Esophagus squamous epithelium (tissue), 4 donors: ENCODE results near the gene LPIN1.

ENCODE experiments used
- POLR2A ChIP-seq, 4 donors: fragments of 450-650 bp; IDR thresholded peaks; one replicate each; pipeline ENCODE4 v1.6.1; 2017; ENCODE audit warnings: antibody characterized with exemption in 4 of 4, mild to moderate bottlenecking in 4 of 4, moderate library complexity in 3 of 4
- TF ChIP-seq, protein P1 (sequence below), 6 experiments: fragments of 450-650 bp in 4 of 6; fragments of 200-600 bp in 2 of 6; sonication (generic) in 2 of 6; IDR thresholded peaks; one replicate each; pipeline ENCODE4 v1.5.1; 2016 to 2019; ENCODE audit warnings: antibody characterized with exemption in 6 of 6, mild to moderate bottlenecking in 4 of 6, moderate library complexity in 4 of 6

DNA sequence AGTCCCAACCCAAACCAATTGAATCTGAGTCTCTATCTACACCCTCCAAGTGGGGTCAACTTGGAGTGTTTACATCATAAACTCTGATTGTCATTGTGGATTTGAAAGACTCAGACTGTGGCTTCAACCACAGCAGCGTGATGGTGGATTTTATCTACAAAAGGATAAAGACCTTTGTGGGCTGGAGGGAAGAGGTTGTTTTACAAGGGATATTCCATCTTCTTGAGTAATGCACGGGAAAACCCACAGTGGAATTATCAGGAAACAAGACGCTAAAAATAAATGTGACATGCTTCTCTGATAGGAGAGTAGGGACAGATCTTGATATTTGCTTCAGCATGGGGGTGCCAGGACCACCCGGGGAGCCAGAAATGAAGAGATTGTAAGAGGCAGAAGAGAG, 93.5 kb downstream of the LPIN1 start:
- no peak for TF ChIP-seq POLR2A (IDR thresholded peaks at IDR 0.05)
- TF ChIP-seq, protein P1, sequence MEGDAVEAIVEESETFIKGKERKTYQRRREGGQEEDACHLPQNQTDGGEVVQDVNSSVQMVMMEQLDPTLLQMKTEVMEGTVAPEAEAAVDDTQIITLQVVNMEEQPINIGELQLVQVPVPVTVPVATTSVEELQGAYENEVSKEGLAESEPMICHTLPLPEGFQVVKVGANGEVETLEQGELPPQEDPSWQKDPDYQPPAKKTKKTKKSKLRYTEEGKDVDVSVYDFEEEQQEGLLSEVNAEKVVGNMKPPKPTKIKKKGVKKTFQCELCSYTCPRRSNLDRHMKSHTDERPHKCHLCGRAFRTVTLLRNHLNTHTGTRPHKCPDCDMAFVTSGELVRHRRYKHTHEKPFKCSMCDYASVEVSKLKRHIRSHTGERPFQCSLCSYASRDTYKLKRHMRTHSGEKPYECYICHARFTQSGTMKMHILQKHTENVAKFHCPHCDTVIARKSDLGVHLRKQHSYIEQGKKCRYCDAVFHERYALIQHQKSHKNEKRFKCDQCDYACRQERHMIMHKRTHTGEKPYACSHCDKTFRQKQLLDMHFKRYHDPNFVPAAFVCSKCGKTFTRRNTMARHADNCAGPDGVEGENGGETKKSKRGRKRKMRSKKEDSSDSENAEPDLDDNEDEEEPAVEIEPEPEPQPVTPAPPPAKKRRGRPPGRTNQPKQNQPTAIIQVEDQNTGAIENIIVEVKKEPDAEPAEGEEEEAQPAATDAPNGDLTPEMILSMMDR (IDR thresholded peaks at IDR 0.05): no peak
